ACHN (cell line): Measurements from ENCODE around the gene SLC25A29.
"Not testable (repeated sequence)": the region's sequence is repeated elsewhere in the genome, so short reads cannot be mapped to it uniquely, and the experiment has no call there.

Source experiments
- DNase-seq: peaks from one replicate; pipeline ENCODE4 v3.0.0-alpha.2; 2015
- in situ Hi-C: cut with HindIII; loops from 2 replicates; pipeline ENCODE4 v1.10.0; 2017; ENCODE audit warnings: low sequenced_read_pairs, low pct_ligation_motif_present, low pct_unique_long_range_greater_than_20kb

The SLC25A29 gene

DNA sequence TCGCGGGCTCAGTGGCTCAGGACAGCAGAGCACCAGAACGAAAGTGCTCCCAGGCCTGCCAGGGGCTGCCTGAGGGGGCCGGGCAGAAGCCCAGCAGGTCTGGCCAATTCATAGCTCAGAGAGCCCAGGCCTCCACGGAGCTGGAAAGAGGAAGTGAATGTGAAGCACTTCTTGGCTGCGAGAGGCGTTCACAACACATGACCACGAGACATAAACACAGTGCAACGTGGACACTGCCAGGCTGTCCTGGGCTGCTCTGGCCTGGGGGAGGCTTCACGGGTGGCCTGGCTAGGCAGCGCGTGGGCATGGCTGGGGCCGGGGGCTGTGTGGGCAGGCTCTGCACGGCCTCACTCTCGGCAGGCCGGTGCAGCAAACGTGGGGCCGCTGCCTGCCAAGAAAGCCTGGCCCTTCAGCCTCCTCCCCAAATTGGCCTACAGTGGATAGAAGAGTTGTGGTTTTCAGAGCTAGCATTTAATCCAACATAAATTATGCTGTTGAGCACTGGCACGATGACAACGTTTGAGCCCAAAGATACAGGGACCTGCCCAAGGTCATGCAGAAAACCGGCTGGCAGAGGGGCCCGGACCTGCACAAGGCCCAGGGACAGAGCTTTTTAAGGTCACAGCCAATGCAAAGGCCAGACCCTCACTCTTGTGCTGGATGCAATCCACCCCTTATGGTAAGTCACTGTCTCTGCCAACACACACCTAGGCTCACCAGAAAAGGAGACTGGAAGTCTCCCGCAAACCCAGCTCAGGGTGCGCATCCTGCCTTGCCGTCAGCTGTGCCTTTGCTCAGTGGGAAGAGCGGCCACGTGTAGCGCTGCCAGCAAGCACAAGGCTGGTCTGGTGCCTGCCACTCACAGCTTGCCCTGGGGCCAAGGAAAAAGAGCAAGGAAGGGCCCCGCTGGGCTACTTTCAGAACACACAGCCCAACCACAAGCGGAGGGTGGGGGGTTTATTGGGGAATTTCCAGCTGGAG is 8.6 kb downstream of the SLC25A29 start:
- in situ Hi-C loops: no loop called here
- DNase-seq: no peak

DNA sequence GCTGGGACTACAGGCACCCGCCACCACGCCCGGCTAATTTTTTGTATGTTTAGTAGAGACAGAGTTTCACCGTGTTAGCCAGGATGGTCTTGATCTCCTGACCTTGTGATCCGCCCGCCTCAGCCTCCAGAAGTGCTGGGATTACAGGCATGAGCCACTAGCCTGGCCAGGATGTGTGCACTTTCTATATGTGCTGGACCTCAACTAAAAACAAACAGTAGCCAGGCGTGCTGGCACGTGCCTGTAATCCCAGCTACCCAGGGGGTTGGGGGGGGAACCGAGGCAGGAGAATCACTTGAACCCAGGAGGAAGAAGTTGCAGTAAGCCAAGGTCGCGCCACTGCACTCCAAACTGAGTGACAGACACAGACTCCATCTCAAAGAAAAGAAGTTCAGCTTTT is 9.5 kb downstream of the SLC25A29 start:
- in situ Hi-C loops, DNase-seq: not testable (repeated sequence)

DNA sequence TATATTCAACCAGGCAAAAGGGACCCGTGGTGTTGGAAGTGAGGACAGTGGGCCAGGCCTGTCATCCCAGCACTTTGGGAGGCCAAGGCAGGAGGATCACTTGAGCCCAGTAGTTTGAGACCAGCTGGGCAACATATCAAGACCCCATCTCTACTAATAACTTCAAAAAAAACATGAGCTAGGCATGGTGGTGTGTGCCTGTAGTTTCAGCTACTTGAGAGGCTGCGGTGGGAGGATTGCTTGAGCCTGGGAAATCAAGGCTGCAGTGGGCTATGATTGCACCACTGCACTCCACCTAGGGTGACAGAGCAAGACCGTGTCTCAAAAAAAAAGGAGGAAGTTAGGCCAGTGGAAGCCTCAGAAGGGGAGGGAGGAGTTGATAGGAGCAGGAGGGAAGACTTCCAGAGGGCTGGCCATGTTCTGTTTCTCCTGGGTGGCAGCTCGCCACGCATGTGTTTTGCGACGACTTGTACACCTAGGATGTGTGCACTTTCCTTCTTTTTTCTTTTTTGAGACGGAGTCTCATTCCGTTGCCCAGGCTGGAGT is 10.1 kb downstream of the SLC25A29 start:
- in situ Hi-C loops: no loop called here

DNA sequence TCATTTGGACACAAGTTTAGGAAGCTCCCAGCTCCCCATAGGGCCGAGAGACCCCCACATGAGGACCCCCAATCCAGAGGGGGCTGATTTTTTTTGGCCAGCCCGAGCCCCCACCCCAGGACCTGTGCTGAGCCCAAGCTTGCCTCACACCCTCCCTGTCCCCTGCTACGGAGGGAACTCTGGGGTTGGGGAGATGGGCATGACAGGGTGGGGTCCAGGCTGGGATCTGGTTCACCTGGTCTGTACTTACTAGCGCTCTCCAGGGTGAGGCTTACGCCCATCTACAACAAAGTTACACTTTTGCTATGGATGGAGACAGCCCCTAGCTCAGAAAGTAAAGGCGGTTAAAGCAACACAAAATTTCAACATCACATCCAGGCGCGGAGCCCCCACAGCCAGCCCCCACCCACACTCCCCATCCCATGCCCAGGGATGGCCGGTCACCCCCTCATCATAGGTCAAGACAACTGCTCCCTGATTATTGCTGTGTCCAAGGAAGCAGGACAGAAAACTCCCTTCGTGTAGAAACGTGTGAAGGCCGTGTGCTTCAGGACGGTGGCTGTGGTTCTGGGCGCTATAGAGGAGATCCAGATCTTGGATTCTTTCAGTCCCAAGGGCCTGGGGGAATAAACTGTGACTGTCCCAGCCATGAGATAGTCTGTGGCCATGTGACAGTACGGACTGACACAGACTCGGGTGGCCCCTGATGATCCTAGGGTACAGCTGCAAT is 10.7 kb downstream of the SLC25A29 start:
- in situ Hi-C loops: no loop called here
- no peak for DNase-seq

More for the DNA sequence above, 10.1 kb downstream of the SLC25A29 start:
- DNase-seq: no peak

DNA sequence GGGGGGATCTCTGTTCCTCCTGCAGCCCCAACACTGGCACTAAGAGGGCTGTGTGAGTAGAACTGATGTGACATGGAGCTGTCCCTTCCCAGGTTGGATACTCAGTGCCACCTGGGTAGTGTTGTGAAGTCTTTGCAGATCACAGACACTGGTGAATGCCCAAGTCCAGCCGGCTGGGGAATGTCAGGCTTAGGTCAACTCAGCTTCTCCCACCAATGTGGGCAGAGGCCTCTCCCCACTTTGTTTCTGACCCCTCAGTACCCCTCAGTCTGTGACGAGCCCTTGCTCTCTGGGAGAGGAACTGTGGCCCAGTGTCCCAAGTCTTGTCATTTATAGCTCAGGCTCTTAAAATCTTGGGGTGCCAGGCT is 11.3 kb downstream of the SLC25A29 start:
- DNase-seq: no peak
- in situ Hi-C loops: no loop called here

DNA sequence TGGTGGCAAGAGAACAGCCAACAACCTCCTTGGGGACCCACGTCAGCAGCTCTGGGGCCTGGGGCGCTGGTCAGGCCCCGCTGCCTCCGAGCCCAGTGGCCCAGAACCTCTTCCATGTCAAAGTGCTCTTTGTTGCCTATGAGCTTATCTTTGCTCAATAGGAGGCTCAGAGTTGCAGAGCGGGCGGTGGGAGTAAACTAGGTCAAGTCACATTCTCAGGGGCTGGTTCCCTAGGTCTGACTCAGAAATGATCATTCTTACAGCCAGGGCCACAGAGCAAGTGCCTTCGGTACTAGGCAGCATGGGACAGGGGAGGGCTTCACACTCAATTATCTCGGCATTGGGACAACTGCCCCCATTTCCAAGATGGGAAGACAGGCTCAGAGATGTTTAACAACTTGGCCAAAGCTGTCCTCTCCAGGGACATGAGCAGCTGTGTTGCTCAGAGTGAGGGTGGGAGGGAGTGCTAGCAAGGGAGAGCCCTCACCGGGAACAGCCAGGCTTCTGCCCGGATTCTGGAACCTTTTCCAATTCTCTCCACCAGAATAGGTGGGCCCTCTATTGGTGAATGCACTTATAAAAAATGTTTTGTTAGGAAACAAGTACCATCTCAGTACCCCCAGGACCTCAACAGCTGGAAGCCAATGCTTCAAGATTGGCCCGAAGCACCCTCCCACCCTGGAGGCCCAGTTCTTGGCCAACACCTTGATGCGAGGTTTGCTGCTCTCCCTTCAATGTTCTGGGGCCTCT is 11.9 kb downstream of the SLC25A29 start:
- in situ Hi-C loops: no loop called here
- DNase-seq: no peak

DNA sequence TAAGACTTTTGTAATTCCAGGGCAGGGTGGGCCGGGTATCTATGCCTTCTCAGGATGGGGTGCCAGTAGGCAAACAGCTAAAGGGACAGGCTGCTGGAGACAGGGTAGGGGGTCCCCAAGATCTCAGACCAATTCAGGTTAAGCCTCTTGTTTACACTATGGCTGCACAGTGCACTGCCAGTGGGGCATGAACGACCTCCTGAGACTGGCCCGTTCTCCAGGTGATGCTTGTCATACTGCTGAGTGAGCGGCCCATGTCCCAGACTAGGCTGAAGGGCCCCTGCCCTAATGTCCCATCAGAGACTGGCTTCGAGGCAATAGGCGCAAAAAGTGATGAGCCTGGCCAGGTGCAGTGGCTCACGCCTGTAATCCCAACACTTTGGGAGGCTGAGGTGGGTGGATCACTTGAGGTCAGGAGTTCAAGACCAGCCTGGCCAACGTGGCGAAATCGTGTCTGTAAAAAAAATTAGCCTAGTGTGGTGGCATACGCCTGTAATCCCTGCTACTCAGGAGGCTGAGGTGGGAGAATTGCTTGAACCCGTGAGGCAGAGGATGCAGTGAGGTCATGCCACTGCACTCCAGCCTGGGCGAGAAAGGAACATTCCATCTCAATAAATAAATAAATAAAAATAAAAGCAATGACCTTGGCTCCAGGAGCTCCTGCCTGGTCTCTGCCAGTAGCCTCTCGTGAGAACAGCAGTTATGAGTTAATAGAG is 12.6 kb downstream of the SLC25A29 start:
- DNase-seq: no peak
- in situ Hi-C loops: no loop called here

DNA sequence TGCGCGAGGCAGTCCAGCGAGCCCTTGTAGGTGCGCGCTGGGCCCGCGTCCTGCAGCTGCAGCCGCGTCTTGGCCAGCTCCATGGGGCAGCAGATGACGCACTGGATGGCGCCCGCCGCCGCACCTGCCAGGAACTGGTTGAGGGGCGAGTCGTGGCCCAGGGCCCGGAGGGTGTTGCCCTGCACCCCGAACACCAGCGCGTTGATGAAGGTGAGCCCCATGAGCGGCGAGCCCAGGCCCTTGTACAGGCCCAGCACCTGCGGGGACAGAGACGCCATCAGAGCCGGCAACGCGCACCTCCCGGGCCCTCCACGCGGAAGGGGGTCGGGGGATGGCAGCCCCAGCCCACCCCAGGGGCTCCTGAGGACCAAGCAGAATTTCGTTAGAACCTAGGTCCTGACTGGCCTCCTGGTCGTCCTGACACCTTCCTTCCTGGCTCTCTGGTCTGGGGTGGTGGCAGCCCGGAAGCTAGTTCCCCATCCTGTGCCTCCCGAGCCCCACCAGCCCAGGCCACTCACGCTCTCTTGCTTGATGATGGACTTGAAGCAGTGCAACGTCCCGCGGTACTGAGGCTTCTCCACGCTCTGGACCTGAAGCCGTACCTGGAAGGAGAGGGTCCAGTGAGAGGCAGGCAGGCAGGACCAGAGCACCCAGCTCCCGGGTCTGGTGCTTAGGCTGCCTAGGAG is 13.3 kb downstream of the SLC25A29 start:
- in situ Hi-C loops: no loop called here
- no peak for DNase-seq

DNA sequence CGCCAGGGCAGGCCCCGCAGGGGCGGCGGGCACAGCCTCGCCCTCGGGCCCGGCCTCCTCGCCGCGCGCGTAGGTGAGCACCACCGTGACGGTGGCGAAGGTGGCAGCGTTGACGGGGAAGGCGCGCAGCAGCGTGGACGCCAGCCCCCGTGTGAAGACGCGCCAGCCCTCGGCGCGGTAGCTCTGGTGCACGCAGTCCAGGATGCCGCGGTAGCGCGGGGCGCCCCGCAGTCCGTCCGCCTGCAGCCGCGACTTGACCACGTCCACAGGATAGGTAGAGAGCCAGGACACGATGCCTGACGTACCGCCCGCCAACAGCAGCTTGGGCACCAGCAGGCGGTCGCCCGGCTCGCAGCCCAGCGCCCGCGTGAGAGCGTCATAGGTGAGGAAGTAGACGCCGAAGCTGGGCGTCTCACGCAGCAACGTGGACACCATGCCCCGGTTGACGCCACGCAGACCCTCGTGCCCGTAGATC is 13.9 kb downstream of the SLC25A29 start:
- DNase-seq: no peak
- in situ Hi-C loops: no loop called here

DNA sequence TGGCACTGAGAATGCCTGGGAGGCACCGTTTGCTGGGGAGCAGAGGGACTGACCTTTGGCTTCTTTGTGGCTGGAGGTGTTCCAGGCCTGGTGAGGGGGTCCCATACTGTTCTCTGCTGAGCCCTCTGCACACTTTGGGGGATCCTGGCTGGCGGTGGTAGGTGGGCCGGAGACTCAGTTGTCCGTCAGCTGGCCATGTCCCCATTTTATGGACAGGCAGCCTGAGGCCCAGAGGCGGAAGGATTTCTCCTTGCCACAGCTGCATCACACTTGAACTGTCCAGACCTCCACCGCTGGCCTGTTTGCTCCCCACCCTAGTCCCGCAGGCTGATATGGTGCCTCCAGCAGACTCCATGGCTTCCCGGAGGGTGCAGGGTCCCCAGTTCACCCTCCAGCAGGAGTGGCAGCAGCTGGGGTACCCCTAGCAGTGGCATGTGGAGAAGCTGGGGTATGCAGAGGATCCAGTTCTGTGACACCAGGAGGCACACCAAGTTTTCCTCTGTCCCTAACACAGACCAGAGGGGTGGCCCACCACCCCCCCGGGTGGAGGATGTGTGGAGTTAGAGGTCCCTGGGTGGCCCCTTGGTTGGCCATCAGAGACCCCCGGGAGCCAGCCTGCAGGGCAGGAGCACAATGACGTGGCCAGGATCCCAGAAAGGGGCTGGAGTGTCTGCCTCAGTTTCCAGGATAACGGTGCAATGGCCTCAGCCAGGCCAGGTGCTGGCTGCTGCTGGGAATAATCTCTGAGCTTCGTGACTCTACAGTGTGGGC is 14.8 kb downstream of the SLC25A29 start:
- DNase-seq: no peak
- in situ Hi-C loops: no loop called here

DNA sequence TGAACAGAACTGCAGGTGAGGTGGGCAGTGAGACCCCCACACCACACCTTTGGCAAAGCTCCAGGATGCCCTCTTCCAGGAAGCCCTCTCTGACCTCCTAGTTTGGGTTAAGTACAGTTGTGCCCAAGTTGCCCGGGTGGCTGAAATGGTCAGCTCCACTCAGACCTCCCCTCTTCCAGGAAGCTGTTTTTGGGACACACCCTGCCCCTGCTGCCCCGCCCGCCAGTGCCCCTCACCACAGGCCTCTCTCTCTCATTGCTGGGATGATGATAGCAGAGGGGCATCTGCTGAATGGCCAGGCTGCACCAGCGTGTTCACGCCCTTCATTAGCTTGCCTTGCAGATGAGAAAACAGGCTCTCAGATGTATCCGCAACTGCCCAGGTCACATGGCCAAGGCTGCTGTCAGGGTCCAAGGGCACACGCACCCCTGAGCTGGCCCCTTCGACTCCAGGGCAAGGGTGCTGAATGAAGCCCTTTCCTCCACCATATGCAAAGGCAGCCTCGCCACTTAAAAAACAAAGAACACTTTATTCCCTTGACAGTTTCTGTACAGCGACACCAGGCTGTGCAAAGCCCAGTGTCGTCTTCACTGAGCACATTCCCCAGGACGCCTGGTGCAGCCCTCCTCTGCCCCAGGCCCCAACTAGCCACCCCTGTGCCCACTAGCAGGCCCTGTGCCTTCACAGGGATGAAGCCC is 15.5 kb downstream of the SLC25A29 start:
- in situ Hi-C loops: no loop called here
- DNase-seq: no peak

DNA sequence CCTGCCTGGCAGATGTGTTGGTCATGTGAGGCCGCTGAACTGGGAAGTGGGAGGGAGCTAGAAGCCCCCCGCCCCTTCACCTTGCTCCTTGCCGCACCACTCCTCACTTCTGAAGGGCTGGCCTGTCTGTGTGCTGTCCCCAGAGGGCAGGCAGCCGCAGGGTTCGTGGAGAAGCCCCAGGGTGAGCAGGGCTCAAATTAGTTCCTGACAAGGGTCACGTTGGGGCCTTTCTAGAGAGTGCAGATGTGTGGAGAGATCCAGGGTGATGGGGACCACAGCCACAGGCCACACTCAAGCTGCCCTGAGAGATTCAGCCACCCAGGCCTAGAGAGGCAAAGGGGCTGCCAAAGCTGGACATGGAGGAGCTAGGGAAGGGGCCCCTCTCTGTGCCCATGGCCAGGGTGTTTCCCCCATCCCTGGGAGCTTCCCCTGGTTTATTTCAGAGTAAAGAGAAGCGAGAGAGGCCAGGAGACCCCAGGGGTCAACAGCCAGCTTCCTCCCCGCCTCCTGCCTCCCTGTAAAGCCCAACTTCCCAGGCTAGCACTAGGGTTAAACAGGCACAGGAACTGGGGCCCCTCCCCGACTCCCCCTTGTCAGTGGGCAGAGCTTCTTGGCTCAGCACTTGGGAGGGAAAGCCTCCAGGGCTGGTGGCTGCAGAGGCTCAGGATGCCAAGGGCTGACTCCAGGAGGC is 16.2 kb downstream of the SLC25A29 start:
- no peak for DNase-seq
- in situ Hi-C loops: no loop called here

DNA sequence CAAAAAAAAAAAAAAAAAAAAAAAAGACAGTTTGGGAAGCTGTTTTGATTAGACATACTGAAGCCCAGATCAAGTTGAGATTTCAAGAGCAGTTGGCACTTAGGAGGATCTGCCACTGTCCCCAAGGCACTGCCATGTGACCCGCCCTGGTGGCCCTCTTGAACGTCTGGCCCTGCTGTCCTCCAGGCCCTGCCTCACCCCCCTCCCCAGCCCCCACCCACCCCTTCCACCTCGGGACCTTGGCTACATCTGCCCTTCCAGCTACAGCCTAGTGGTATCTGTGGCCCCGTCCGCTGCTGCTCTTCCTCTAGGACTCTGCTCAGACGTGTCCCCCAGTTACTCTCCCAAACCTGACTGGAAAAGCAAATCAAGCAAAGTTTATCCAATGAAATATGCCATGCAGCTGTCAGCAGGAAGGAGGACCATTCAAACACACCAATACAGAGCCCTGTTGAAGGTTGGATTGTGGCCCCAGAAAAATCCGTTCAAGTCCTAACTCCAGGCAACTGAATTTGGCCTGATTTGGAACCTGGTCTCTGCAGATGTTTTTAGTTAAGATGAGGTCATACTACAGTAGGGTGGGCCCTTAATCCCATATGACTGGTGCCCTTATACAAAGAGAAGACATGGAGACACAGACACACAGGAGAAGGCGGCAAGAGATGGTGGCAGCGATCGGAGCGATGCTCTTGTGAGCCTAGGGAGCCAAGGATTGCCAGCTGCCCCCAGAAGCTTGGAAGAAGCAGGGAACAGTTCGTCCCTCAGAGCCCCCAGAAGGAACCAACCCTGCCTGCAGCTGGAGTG is 17.7 kb downstream of the SLC25A29 start:
- in situ Hi-C loops: no loop called here
- DNase-seq: no peak

DNA sequence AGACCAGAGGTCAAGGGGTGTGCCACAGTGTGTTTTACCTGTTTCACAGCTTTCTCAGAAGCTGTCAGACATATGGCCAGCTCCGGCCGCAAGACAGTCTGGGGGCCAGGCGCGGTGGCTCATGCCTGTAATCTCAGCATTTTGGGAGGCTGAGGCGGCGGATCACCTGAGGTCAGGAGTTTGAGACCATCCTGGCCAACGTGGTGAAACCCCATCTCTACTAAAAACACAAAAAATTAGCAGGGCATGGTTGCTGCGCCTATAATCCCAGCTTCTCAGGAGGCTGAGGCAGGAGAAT is 18.3 kb downstream of the SLC25A29 start:
- DNase-seq, in situ Hi-C loops: not testable (repeated sequence)
